LNCAP (cell line): ENCODE measurements around the gene RASA3.

ENCODE experiments used
- TF ChIP-seq, protein P1 (sequence below): fragments of 450-650 bp; IDR thresholded peaks from 2 replicates; pipeline ENCODE4 v1.5.1; 2017; ENCODE audit warnings: mild to moderate bottlenecking

Gene RASA3

DNA sequence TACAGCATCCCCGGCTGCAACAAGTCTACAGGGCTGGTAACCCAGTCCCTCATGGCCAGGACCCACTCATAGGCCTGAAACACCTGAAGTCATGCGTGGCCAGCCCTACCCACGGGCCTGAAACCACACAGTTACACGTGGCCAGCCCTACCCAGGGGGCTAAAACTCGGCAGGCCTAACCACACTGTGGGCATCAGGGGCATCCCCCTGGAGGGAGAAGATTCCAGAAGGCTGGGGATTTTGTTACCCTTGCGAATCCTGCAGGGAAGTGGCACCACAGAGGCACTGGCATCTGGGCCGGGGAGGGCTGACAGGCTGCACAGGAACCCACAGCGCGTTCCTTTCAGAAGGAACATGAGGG lies 110.1 kb downstream of the RASA3 start:
- TF ChIP-seq, protein P1, sequence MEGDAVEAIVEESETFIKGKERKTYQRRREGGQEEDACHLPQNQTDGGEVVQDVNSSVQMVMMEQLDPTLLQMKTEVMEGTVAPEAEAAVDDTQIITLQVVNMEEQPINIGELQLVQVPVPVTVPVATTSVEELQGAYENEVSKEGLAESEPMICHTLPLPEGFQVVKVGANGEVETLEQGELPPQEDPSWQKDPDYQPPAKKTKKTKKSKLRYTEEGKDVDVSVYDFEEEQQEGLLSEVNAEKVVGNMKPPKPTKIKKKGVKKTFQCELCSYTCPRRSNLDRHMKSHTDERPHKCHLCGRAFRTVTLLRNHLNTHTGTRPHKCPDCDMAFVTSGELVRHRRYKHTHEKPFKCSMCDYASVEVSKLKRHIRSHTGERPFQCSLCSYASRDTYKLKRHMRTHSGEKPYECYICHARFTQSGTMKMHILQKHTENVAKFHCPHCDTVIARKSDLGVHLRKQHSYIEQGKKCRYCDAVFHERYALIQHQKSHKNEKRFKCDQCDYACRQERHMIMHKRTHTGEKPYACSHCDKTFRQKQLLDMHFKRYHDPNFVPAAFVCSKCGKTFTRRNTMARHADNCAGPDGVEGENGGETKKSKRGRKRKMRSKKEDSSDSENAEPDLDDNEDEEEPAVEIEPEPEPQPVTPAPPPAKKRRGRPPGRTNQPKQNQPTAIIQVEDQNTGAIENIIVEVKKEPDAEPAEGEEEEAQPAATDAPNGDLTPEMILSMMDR: no peak

- TF ChIP-seq, protein P1: no peak
These were observed 110.7 kb downstream of the RASA3 start for GRCh38 chr13:114021464-114022308.

DNA sequence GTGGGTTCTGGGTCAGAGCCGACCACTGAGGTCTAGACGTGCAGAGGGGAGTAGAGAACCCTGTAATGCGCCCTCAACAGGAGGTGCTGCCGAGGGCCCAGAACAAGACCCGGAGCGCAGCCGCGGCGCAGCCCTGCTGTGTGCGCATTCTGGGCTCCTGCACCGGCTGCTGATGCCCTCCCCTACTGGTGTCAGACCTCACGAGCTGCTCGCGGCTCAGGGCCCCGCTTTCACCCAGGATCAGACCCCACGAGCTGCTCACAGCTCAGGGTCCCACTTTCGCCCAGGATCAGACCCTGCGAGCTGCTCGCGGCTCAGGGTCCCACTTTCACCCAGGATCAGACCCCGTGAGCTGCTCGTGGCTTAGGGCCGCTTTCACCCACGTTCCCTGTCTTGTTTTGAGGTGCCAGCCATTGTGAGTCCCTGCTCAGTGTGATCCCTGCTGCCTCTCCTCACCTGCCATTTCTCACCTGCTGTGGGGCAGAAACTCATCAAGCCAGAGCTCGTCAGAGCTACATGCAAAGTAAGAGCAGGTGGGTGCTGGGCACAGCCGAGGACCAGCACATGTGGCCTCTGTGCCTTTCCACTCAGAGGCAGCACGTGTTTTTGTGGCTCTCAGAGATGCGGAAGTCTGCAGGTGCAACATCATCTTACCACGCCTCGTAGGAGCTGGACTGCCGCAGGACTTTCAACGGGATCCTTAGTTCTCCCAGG lies 111.5 kb downstream of the RASA3 start:
- TF ChIP-seq, protein P1: no peak

GRCh38 chr13:114019367-114019766 lies 113.1 kb downstream of the RASA3 start:
- TF ChIP-seq, protein P1: no peak

GRCh38 chr13:114018461-114019055 lies 113.9 kb downstream of the RASA3 start:
- TF ChIP-seq, protein P1: no peak

GRCh38 chr13:114017966-114018365 lies 114.5 kb downstream of the RASA3 start:
- TF ChIP-seq, protein P1: no peak

- TF ChIP-seq, protein P1: peak; percentile 19; the same call in 1 of the 2 replicates
These were observed 115.3 kb downstream of the RASA3 start for GRCh38 chr13:114017028-114017630.
